GM19328 (cell line): ENCODE results near the gene GCNT2.
"Not testable (repeated sequence)": the region's sequence is repeated elsewhere in the genome, so short reads cannot be mapped to it uniquely, and the experiment has no call there.

Experiments
- ATAC-seq: cut with Tn5 transposase; IDR thresholded peaks from one replicate; pipeline ENCODE4 v1.9.1; 2021; ENCODE audit warnings: mild to moderate bottlenecking, moderate library complexity; ENCODE audit not compliant: unreplicated experiment

Gene GCNT2

GRCh38 chr6:10513544-10513943, 7.6 kb upstream of the GCNT2 start:
- ATAC-seq, result no peak

- ATAC-seq, result no peak
Measured at GRCh38 chr6:10514049-10514780, 6.9 kb upstream of the GCNT2 start.

- no peak for ATAC-seq
Measured at GRCh38 chr6:10516953-10517352, 4.2 kb upstream of the GCNT2 start.

- ATAC-seq, result no peak
Measured at GRCh38 chr6:10518557-10519407, 2.4 kb upstream of the GCNT2 start.

GRCh38 chr6:10519408-10519697, 1.8 kb upstream of the GCNT2 start:
- ATAC-seq, result not testable (repeated sequence)

- ATAC-seq, result no peak
Measured at GRCh38 chr6:10520468-10520867, 683 bp upstream of the GCNT2 start.

- no peak for ATAC-seq
Measured at GRCh38 chr6:10522929-10523573, 1.9 kb downstream of the GCNT2 start.

GRCh38 chr6:10526156-10526555, 5.0 kb downstream of the GCNT2 start:
- ATAC-seq, result no peak

GRCh38 chr6:10528158-10528981, 7.2 kb downstream of the GCNT2 start:
- peak; percentile 53 for ATAC-seq

GRCh38 chr6:10529231-10529801, 8.2 kb downstream of the GCNT2 start:
- ATAC-seq, result no peak

- not testable (repeated sequence) for ATAC-seq
Measured at GRCh38 chr6:10529828-10530374, 8.8 kb downstream of the GCNT2 start.

- no peak for ATAC-seq
Measured at GRCh38 chr6:10531503-10531902, 10.4 kb downstream of the GCNT2 start.

- no peak for ATAC-seq
Measured at GRCh38 chr6:10531942-10532341, 10.8 kb downstream of the GCNT2 start.

GRCh38 chr6:10532392-10532791, 11.2 kb downstream of the GCNT2 start:
- no peak for ATAC-seq

- no peak for ATAC-seq
Measured at GRCh38 chr6:10534419-10534762, 13.2 kb downstream of the GCNT2 start.

GRCh38 chr6:10535193-10535592, 14.0 kb downstream of the GCNT2 start:
- no peak for ATAC-seq

- no peak for ATAC-seq
Measured at GRCh38 chr6:10537726-10538125, 16.6 kb downstream of the GCNT2 start.

- ATAC-seq, result no peak
Measured at GRCh38 chr6:10540073-10540746, 19.1 kb downstream of the GCNT2 start.

- ATAC-seq, result no peak
Measured at GRCh38 chr6:10541591-10541990, 20.4 kb downstream of the GCNT2 start.

GRCh38 chr6:10542213-10542612, 21.1 kb downstream of the GCNT2 start:
- ATAC-seq, result no peak
